ENCODE data around the gene CRISP2.

CRISP2 gene

DNA sequence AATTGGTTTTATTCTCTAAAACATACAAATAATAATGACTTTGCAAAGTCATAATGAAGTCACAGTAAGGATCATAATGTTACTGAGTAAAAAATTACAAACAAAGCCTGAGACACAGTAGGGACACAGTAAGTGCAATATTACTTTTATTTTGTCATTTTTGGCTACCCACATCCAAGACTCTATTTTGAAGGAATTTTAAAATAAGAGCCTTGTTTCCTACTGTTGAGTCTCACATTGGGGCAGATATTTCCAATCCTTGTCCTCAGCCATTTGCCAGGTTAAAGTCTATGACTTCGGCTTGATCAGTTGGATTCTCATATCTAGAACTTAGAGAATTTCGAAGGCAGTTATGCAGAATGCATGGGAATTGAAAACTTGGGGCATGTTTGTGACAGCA is 65.9 kb downstream of the CRISP2 start:
- H3K27ac ChIP-seq = no peak overlapping the region
- H3K4me3 ChIP-seq = no peak overlapping the region
- no peak for DNase-seq (ENCODE audit: low spot score)
- TF ChIP-seq, protein P1, sequence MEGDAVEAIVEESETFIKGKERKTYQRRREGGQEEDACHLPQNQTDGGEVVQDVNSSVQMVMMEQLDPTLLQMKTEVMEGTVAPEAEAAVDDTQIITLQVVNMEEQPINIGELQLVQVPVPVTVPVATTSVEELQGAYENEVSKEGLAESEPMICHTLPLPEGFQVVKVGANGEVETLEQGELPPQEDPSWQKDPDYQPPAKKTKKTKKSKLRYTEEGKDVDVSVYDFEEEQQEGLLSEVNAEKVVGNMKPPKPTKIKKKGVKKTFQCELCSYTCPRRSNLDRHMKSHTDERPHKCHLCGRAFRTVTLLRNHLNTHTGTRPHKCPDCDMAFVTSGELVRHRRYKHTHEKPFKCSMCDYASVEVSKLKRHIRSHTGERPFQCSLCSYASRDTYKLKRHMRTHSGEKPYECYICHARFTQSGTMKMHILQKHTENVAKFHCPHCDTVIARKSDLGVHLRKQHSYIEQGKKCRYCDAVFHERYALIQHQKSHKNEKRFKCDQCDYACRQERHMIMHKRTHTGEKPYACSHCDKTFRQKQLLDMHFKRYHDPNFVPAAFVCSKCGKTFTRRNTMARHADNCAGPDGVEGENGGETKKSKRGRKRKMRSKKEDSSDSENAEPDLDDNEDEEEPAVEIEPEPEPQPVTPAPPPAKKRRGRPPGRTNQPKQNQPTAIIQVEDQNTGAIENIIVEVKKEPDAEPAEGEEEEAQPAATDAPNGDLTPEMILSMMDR (IDR thresholded peaks at IDR 0.05) = no peak

DNA sequence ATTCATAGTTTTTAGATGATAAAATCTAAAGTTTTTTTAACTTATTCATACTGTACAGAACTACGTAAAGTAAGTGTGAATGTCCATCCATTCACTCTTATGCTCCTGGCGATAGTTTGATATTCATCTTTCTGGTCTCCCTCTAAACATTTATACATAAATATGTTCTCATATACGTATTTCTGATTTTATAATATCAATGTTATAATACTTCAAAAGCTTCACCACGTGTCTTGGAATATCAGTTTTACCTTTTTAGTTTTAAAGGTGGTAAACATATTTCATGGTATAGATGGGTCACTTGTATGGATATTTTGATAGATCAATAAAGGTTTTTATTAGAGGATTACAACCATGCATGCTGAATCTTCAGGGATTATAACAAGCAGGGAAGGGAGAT is 66.4 kb downstream of the CRISP2 start:
- DNase-seq (ENCODE audit: low spot score) = no peak
- H3K4me3 ChIP-seq = no peak overlapping the region
- no peak overlapping the region for H3K27ac ChIP-seq
- TF ChIP-seq, protein P1 (IDR thresholded peaks at IDR 0.05) = no peak

DNA sequence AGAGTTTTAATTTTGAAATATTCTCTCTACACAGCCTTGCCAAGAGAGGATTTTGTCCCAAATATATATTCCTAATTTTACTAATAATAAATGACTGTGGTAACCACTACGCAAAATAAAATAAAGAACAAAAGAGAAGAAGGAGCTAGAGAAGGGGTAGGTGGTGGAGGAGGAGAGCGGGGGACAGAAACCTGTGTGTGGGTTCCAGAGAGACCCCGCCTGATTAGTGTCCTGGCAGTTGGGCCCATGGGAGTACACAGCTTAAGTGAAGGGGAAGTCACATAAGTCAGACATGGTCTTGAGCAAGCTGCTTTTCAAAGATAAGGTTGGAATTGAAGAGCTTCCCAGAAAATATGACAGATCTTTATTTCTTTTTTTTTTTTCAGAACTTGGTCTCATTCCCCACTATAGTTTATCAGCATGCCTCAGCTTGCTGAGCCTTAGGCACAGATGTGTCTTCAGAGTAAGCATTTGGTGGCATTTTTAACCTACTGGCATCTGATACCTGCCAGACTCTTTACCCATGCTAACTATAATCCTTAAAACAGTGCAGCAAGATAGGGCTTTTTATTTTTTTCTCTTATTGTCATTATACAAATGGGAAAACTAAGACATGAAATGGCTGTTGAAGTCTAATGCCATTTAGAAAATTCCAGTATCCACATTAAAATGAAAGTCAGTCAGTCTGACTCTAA is 67.1 kb downstream of the CRISP2 start:
- no peak overlapping the region for H3K4me3 ChIP-seq
- no peak for DNase-seq (ENCODE audit: low spot score)

DNA sequence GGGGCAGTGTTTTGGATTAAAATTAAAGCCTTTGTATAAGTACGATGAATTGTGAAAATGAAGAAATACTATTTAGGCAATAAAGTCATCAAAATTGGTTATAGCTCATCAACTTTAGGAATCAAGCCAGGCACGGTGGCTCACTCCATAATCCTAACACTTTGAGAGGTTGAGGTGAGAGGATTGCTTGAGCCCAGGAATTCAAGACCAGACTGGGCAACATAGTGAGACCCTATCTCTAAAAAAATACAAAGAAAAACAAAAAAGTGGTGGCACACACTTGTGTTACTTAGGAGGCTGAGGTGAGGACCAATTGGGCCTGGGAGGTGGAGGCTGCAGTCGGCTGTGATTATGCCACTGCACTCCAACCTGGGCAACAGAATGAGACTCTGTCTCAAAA is 68.2 kb downstream of the CRISP2 start:
- TF ChIP-seq, protein P1 (IDR thresholded peaks at IDR 0.05) = no peak
- H3K27ac ChIP-seq = no peak overlapping the region
- H3K4me3 ChIP-seq = no peak overlapping the region
- no peak for DNase-seq (ENCODE audit: low spot score)

More for the DNA sequence above, 67.1 kb downstream of the CRISP2 start:
- no peak overlapping the region for H3K27ac ChIP-seq
- TF ChIP-seq, protein P1 (IDR thresholded peaks at IDR 0.05) = no peak

Measured in coronary artery (tissue), 2 donors.